ENCODE data around the gene SNN. TPM values are rescaled to one million over a fixed set of nuclear protein-coding genes. Genes with fewer than 3 reads are reported as not detected.

The SNN gene
- total RNA-seq, 4 donors from 2014 or later, result 30.7 to 66.9 (median 33.6) TPM

GRCh38 chr16:11727796-11728543, 59.7 kb downstream of the SNN start:
- 78% methylated on average over 4 of the region's 4 CpGs for WGBS
- H3K36me3 ChIP-seq, result peaks cover 10 to 94% (median 59%) of the 10 kb centered on the region in 4 donors
- TF ChIP-seq, protein P1, sequence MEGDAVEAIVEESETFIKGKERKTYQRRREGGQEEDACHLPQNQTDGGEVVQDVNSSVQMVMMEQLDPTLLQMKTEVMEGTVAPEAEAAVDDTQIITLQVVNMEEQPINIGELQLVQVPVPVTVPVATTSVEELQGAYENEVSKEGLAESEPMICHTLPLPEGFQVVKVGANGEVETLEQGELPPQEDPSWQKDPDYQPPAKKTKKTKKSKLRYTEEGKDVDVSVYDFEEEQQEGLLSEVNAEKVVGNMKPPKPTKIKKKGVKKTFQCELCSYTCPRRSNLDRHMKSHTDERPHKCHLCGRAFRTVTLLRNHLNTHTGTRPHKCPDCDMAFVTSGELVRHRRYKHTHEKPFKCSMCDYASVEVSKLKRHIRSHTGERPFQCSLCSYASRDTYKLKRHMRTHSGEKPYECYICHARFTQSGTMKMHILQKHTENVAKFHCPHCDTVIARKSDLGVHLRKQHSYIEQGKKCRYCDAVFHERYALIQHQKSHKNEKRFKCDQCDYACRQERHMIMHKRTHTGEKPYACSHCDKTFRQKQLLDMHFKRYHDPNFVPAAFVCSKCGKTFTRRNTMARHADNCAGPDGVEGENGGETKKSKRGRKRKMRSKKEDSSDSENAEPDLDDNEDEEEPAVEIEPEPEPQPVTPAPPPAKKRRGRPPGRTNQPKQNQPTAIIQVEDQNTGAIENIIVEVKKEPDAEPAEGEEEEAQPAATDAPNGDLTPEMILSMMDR (IDR thresholded peaks at IDR 0.05), result no peak
- no peak for TF ChIP-seq EP300 (IDR thresholded peaks at IDR 0.05)

More at GRCh38 chr16:11727796-11728543, 59.7 kb downstream of the SNN start:
- no peaks in the 10 kb centered on the region for H3K9me3 ChIP-seq
- intact Hi-C loops (cut with DNase I), result no loop called here
- no peak for DNase-seq (ENCODE audit: extremely low spot score)
- H3K4me1 ChIP-seq, result peaks cover 12 to 26% (median 19%) of the 10 kb centered on the region in 4 donors
- H3K27me3 ChIP-seq, result no peaks in the 10 kb centered on the region
- no peak overlapping the region for H3K27ac ChIP-seq (replicated peaks in 1 of 4)
- no peak overlapping the region for H3K4me3 ChIP-seq

Other genes starting within 250 kb of the SNN start
- gene LITAF, start 81.5 kb upstream of the SNN start, total RNA-seq, result 10 to 100 TPM; 28.7 to 88.3 (median 36.8) TPM
- gene TXNDC11, start 74.4 kb downstream of the SNN start, total RNA-seq, result 10 to 100 TPM; 32.4 to 47.2 (median 38.2) TPM
- 10 to 100 TPM; 51.1 to 61.0 (median 61.0) TPM for gene ZC3H7A, start 128.8 kb downstream of the SNN start, total RNA-seq
- gene RSL1D1, start 183.1 kb downstream of the SNN start, total RNA-seq, result 100 to 1,000 TPM in 2 of 4 donors, 10 to 100 TPM in 2; 73.9 to 125 (median 97.1) TPM
- 10 to 100 TPM; 55.2 to 71.7 (median 66.5) TPM for gene GSPT1, start 247.5 kb downstream of the SNN start, total RNA-seq